Measurements from ENCODE around the gene WIPF3.

Gene WIPF3

GRCh38 chr7:29765490-29765889 lies 40.8 kb upstream of the WIPF3 start:
- Histone ChIP-seq H3K79me2 (ENCODE audit: control insufficient read depth, low read length) (no peaks in the 10 kb centered on the region), H3K36me3 (ENCODE audit: control insufficient read depth, low read length) (no peaks in the 10 kb centered on the region), H4K20me1 (ENCODE audit: control insufficient read depth, insufficient read depth, low read depth, low read length) (no peaks in the 10 kb centered on the region), H3K4me2 (ENCODE audit: low read length) (no peak overlapping the region), H3K9me2 (replicated peaks; ENCODE audit: control insufficient read depth, low read length) (no peaks in the 10 kb centered on the region), H3K4me3 (ENCODE audit: low read length) (no peak overlapping the region), H3K4me1 (ENCODE audit: control insufficient read depth, low read length) (no peaks in the 10 kb centered on the region), H3K27ac (ENCODE audit: low read depth, low read length) (no peak overlapping the region), H3F3A (ENCODE audit: control insufficient read depth, insufficient read depth) (no peaks in the 10 kb centered on the region), H3K9me3 (ENCODE audit: control insufficient read depth, insufficient read depth, low read length) (no peaks in the 10 kb centered on the region), H3K27me3 (ENCODE audit: control insufficient read depth, low read length) (peaks cover 6% of the 10 kb centered on the region; the same call in 1 of the 2 replicates)
- TF ChIP-seq CTCF (IDR thresholded peaks at IDR 0.05; ENCODE audit: low read depth, low read length, poor library complexity, severe bottlenecking) = no peak

GRCh38 chr7:29770371-29770770 lies 35.9 kb upstream of the WIPF3 start:
- Histone ChIP-seq H3K4me2 (ENCODE audit: low read length) (no peak overlapping the region), H3K9me3 (ENCODE audit: control insufficient read depth, insufficient read depth, low read length) (no peaks in the 10 kb centered on the region), H3K27me3 (ENCODE audit: control insufficient read depth, low read length) (peaks cover 13% of the 10 kb centered on the region; the same call in 1 of the 2 replicates), H3K36me3 (ENCODE audit: control insufficient read depth, low read length) (no peaks in the 10 kb centered on the region), H3F3A (ENCODE audit: control insufficient read depth, insufficient read depth) (no peaks in the 10 kb centered on the region), H3K4me1 (ENCODE audit: control insufficient read depth, low read length) (no peaks in the 10 kb centered on the region), H3K4me3 (ENCODE audit: low read length) (no peak overlapping the region), H3K79me2 (ENCODE audit: control insufficient read depth, low read length) (no peaks in the 10 kb centered on the region), H4K20me1 (ENCODE audit: control insufficient read depth, insufficient read depth, low read depth, low read length) (no peaks in the 10 kb centered on the region), H3K9me2 (replicated peaks; ENCODE audit: control insufficient read depth, low read length) (no peaks in the 10 kb centered on the region), H3K27ac (ENCODE audit: low read depth, low read length) (no peak overlapping the region)
- TF ChIP-seq CTCF (IDR thresholded peaks at IDR 0.05; ENCODE audit: low read depth, low read length, poor library complexity, severe bottlenecking) = no peak
- TF ChIP-seq EZH2phosphoT487 (IDR thresholded peaks at IDR 0.05; ENCODE audit: borderline replicate concordance, low read length) = no peak

GRCh38 chr7:29771081-29771816 lies 35.1 kb upstream of the WIPF3 start:
- Histone ChIP-seq H3K36me3 (ENCODE audit: control insufficient read depth, low read length) (no peaks in the 10 kb centered on the region), H3K27ac (ENCODE audit: low read depth, low read length) (no peak overlapping the region), H3K4me1 (ENCODE audit: control insufficient read depth, low read length) (no peaks in the 10 kb centered on the region), H3K4me2 (ENCODE audit: low read length) (no peak overlapping the region), H3K4me3 (ENCODE audit: low read length) (no peak overlapping the region), H3K27me3 (ENCODE audit: control insufficient read depth, low read length) (peaks cover 11% of the 10 kb centered on the region; the same call in 1 of the 2 replicates), H3K79me2 (ENCODE audit: control insufficient read depth, low read length) (no peaks in the 10 kb centered on the region), H3K9me2 (replicated peaks; ENCODE audit: control insufficient read depth, low read length) (no peaks in the 10 kb centered on the region), H4K20me1 (ENCODE audit: control insufficient read depth, insufficient read depth, low read depth, low read length) (no peaks in the 10 kb centered on the region), H3F3A (ENCODE audit: control insufficient read depth, insufficient read depth) (no peaks in the 10 kb centered on the region), H3K9me3 (ENCODE audit: control insufficient read depth, insufficient read depth, low read length) (no peaks in the 10 kb centered on the region)
- TF ChIP-seq CTCF (IDR thresholded peaks at IDR 0.05; ENCODE audit: low read depth, low read length, poor library complexity, severe bottlenecking) (no peak), EZH2phosphoT487 (IDR thresholded peaks at IDR 0.05; ENCODE audit: borderline replicate concordance, low read length) (no peak)
